ENCODE data around the gene OTOA.
A peak's percentile ranks its signal among the peaks of the same experiment; 100 is the strongest.
"Not testable (repeated sequence)": the region's sequence is repeated elsewhere in the genome, so short reads cannot be mapped to it uniquely, and the experiment has no call there.

OTOA gene

GRCh38 chr16:21769284-21769683 lies 105.5 kb downstream of the OTOA start:
- DNase-seq (ENCODE audit: low read depth, low spot score); H3K4me3 ChIP-seq (ENCODE audit: low read length): not testable (repeated sequence)

- DNase-seq (ENCODE audit: low read depth, low spot score); H3K4me3 ChIP-seq (ENCODE audit: low read length): not testable (repeated sequence)
Observed at GRCh38 chr16:21770584-21770983, 106.8 kb downstream of the OTOA start.

GRCh38 chr16:21772547-21773206 lies 108.9 kb downstream of the OTOA start:
- DNase-seq (ENCODE audit: low read depth, low spot score); H3K4me3 ChIP-seq (ENCODE audit: low read length): not testable (repeated sequence)

- not testable (repeated sequence) for H3K4me3 ChIP-seq (ENCODE audit: low read length); DNase-seq (ENCODE audit: low read depth, low spot score)
Observed at GRCh38 chr16:21773207-21773553, 109.4 kb downstream of the OTOA start.

- DNase-seq (ENCODE audit: low read depth, low spot score); H3K4me3 ChIP-seq (ENCODE audit: low read length): not testable (repeated sequence)
Observed at GRCh38 chr16:21780525-21780924, 116.8 kb downstream of the OTOA start.

- H3K4me3 ChIP-seq (ENCODE audit: low read length); DNase-seq (ENCODE audit: low read depth, low spot score): not testable (repeated sequence)
Observed at GRCh38 chr16:21790506-21790905, 126.7 kb downstream of the OTOA start.

GRCh38 chr16:21793310-21793709 lies 129.5 kb downstream of the OTOA start:
- not testable (repeated sequence) for DNase-seq (ENCODE audit: low read depth, low spot score); H3K4me3 ChIP-seq (ENCODE audit: low read length)

GRCh38 chr16:21798601-21799000 lies 134.8 kb downstream of the OTOA start:
- DNase-seq (ENCODE audit: low read depth, low spot score); H3K4me3 ChIP-seq (ENCODE audit: low read length): not testable (repeated sequence)

GRCh38 chr16:21801538-21802374 lies 138.0 kb downstream of the OTOA start:
- DNase-seq (ENCODE audit: low read depth, low spot score): peak; percentile 37

GRCh38 chr16:21802375-21802663 lies 138.6 kb downstream of the OTOA start:
- H3K4me3 ChIP-seq (ENCODE audit: low read length); DNase-seq (ENCODE audit: low read depth, low spot score): not testable (repeated sequence)

More at GRCh38 chr16:21801538-21802374, 138.0 kb downstream of the OTOA start:
- not testable (repeated sequence) for H3K4me3 ChIP-seq (ENCODE audit: low read length)

All from Jurkat, Clone E6-1 (cell line).